ENCODE data around the gene FYB1. TPM values are rescaled to one million over a fixed set of nuclear protein-coding genes. Genes with fewer than 3 reads are reported as not detected.

Gene FYB1
- total and polyA plus RNA-seq, 11 donors = 0.82 to 67.2 (median 2.8) TPM

GRCh38 chr5:39216631-39217030, 2.7 kb downstream of the FYB1 start:
- intact Hi-C loops (cut with DNase I) = loop anchor here (2.0 to 10.0 kb wide), 9 partner anchors 66 to 356 kb away; no protein-coding TSS in a partner anchor
- no peak for TF ChIP-seq POLR2A (IDR thresholded peaks at IDR 0.05)
- TF ChIP-seq CTCF (IDR thresholded peaks at IDR 0.05) = no peak
- H3K27ac ChIP-seq = peak overlapping the region in 1 of 12 donors; percentile 84
- DNase-seq (no peak), ATAC-seq (no peak)
- H3K9me3 ChIP-seq = no peaks in the 10 kb centered on the region
- peaks cover 0 to 8% (median 0%) of the 10 kb centered on the region in 9 donors for H3K27me3 ChIP-seq
- H3K4me1 ChIP-seq = peaks cover 0 to 84% (median 0%) of the 10 kb centered on the region in 12 donors
- 66 to 80% (median 73%) methylated on average over 2 of the region's 2 CpGs for WGBS, 4 donors
- no peaks in the 10 kb centered on the region for H3K36me3 ChIP-seq
- H3K4me3 ChIP-seq = peak overlapping the region in 1 of 12 donors; percentile 57

GRCh38 chr5:39215857-39216256, 3.5 kb downstream of the FYB1 start:
- TF ChIP-seq POLR2A (IDR thresholded peaks at IDR 0.05) (no peak), CTCF (IDR thresholded peaks at IDR 0.05) (no peak)
- H3K27me3 ChIP-seq = peaks cover 0 to 8% (median 0%) of the 10 kb centered on the region in 9 donors
- intact Hi-C loops (cut with DNase I) = loop anchor here (2.0 to 10.0 kb wide), 9 partner anchors 66 to 356 kb away; no protein-coding TSS in a partner anchor
- H3K36me3 ChIP-seq = no peaks in the 10 kb centered on the region
- H3K9me3 ChIP-seq = no peaks in the 10 kb centered on the region
- 55 to 57% (median 56%) methylated on average over 3 of the region's 3 CpGs for WGBS, 4 donors
- DNase-seq (no peak), ATAC-seq (no peak)
- peaks cover 0 to 92% (median 0%) of the 10 kb centered on the region in 12 donors for H3K4me1 ChIP-seq
- peak overlapping the region in 1 of 12 donors; percentile 5 for H3K4me3 ChIP-seq
- peak overlapping the region in 1 of 12 donors; percentile 84 for H3K27ac ChIP-seq

DNA sequence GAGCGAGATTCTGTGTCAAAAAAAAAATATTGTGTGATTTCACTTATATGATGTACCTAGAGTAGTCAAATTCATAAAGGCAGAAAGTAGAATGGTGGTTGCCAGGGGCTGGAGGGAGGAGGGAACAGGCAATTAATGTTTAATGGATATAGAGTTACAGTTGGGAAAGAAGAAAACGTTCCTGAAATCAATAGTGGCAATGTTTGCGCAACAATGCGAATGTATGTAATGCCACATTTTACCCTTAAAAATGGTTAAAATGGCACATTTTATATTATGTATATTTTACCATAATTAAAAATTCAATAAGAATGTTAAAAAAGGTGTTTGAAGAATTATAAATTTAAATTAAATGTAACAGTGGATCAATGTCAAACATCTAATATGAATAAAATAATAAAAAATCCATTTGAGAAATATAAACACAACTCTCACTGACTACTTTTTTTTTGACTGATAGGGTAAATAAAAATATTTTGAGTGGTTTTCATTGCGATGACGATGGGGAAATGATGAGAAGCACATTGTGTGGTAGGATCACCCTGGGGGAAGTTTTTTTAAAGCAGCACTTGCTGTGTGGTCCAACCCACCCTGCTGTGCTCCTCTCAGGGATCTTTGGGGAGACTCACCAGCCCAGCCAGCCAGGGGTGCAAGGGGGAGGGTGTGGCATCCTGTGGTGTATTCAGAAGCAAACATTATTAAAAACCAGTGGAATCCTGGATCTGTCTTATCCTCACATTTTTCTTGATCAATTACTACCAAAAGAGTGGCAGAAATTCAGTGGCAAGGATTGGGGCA, 4.3 kb downstream of the FYB1 start:
- no peak for DNase-seq
- 81 to 88% (median 84%) methylated on average over 6 of the region's 6 CpGs for WGBS, 4 donors
- Histone ChIP-seq H3K4me3 (peak overlapping the region in 1 of 12 donors; percentile 5), H3K36me3 (no peaks in the 10 kb centered on the region), H3K27me3 (peaks cover 0 to 8% (median 0%) of the 10 kb centered on the region in 9 donors), H3K4me1 (peaks cover 0 to 97% (median 0%) of the 10 kb centered on the region in 12 donors), H3K27ac (peak overlapping the region in 1 of 12 donors; percentile 84), H3K9me3 (no peaks in the 10 kb centered on the region)
- TF ChIP-seq CTCF (IDR thresholded peaks at IDR 0.05) (no peak), POLR2A (IDR thresholded peaks at IDR 0.05) (no peak)
- ATAC-seq = no peak
- intact Hi-C loops (cut with DNase I) = loop anchor here in 8 of 10 donors (5.0 to 10.0 kb wide), 6 partner anchors 67 to 357 kb away; no protein-coding TSS in a partner anchor

Measured in heart left ventricle (tissue), 16 donors.